ENCODE data around the gene PEX5L. TPM values are rescaled to one million over a fixed set of nuclear protein-coding genes. Genes with fewer than 3 reads are reported as not detected.

The PEX5L gene
- polyA plus RNA-seq, 6 donors from 2014 or later = 0.13 TPM; not detected in 5

DNA sequence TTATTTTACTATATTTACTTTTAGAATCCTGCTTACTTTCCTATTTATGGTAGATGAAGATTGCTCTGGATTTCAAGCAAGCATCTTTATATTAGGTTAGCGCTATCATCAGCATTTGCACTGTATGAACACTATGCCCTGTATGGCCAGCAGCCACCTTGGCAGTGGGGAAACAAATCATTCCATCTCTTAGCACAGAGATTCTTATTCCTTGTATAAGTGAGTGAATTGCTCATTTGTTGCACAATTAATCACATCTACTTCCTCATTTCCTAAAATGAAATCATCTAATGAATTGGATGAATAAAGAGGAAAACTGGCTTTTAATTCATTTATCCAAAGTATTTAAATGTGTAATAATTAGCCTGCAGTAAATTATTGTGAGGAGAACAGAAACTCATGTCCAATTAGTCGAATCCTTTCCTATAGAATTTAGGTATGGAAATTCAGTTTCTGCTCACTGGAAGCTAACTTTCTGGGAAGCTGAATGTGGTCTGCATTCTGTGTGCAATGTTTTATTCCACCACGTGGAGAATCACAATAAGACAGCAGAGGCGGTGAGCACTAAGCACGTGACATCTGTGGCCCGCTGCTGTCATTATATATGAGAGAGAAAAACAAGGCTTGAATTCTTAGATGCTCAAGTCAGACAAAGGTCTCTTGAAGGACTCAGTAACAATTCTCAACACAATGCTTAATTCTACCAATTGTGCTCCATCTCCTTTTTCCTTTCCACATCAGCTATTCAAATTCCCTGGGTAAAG is 93.4 kb downstream of the PEX5L start:
- peaks cover 32 to 46% (median 35%) of the 10 kb centered on the region in 3 donors for H3K27me3 Mint-ChIP-seq
- no peak overlapping the region for H3K27ac Mint-ChIP-seq
- no peak overlapping the region for H3K4me3 Mint-ChIP-seq
- peaks cover 0 to 4% (median 0%) of the 10 kb centered on the region in 7 donors for H3K9me3 Mint-ChIP-seq
- DNase-seq (no peak), ATAC-seq (ENCODE audit: low read depth in 2 of 2) (no peak)
- H3K36me3 Mint-ChIP-seq = no peaks in the 10 kb centered on the region
- H3K4me1 Mint-ChIP-seq = no peaks in the 10 kb centered on the region

GRCh38 chr3:179942553-179943075 is 94.1 kb downstream of the PEX5L start:
- H3K4me1 Mint-ChIP-seq = no peaks in the 10 kb centered on the region
- no peaks in the 10 kb centered on the region for H3K36me3 Mint-ChIP-seq
- H3K4me3 Mint-ChIP-seq = no peak overlapping the region
- ATAC-seq (ENCODE audit: low read depth in 2 of 2) (no peak), DNase-seq (no peak)
- peaks cover 0 to 4% (median 0%) of the 10 kb centered on the region in 7 donors for H3K9me3 Mint-ChIP-seq
- peaks cover 34 to 50% (median 39%) of the 10 kb centered on the region in 3 donors for H3K27me3 Mint-ChIP-seq
- H3K27ac Mint-ChIP-seq = no peak overlapping the region

GRCh38 chr3:179935710-179936109 is 101.0 kb downstream of the PEX5L start:
- Mint-ChIP-seq H3K27ac (no peak overlapping the region), H3K9me3 (peaks cover 0 to 6% (median 0%) of the 10 kb centered on the region in 7 donors), H3K36me3 (no peaks in the 10 kb centered on the region), H3K4me3 (no peak overlapping the region), H3K4me1 (no peaks in the 10 kb centered on the region), H3K27me3 (peaks cover 9 to 27% (median 15%) of the 10 kb centered on the region in 3 donors)
- DNase-seq (no peak), ATAC-seq (ENCODE audit: low read depth in 2 of 2) (no peak)

DNA sequence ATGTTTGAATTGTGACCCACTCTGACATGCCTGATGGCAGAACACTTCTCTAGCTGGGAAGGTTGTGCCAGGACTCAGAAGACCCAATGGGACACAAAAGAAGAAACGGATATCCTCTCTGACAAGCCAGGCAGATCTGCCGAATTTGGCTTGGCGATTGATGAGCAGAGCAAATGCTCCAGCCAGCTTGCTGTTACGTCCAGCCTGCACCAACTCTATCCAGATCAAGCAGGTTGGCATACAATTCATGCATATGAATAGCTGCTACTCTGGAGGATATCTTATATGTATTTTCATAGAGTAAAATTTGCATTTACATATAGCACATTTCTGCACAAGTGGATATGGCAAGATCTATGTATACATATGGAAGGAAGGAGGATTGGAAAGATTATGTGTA is 102.8 kb downstream of the PEX5L start:
- Mint-ChIP-seq H3K4me3 (no peak overlapping the region), H3K9me3 (peaks cover 0 to 6% (median 0%) of the 10 kb centered on the region in 7 donors), H3K27me3 (peaks cover 9 to 18% (median 15%) of the 10 kb centered on the region in 3 donors), H3K36me3 (no peaks in the 10 kb centered on the region), H3K4me1 (no peaks in the 10 kb centered on the region), H3K27ac (no peak overlapping the region)
- ATAC-seq (ENCODE audit: low read depth in 2 of 2) (no peak), DNase-seq (no peak)

DNA sequence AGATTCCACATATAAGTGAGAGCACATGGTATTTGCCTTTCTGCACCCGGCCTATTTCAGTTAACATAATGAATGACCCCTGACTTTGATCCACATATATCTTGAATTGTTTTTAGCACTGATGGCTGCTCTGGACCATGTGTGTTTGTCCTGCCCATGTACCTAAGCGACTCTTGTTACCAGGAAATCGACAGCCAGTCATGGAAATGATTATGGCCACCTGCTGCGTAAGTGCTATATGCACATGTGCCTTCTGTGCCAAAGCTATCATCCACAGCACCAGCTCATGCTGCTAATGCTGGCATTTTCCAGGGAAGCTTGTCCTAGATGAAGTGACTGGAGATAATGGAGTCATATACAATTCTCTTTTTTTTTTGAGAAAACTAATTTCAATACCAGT is 103.7 kb downstream of the PEX5L start:
- H3K27me3 Mint-ChIP-seq = peaks cover 9 to 15% (median 14%) of the 10 kb centered on the region in 3 donors
- no peak for DNase-seq
- no peaks in the 10 kb centered on the region for H3K36me3 Mint-ChIP-seq
- H3K9me3 Mint-ChIP-seq = peaks cover 0 to 6% (median 0%) of the 10 kb centered on the region in 7 donors
- no peak for ATAC-seq (ENCODE audit: low read depth in 2 of 2)
- no peak overlapping the region for H3K4me3 Mint-ChIP-seq
- no peak overlapping the region for H3K27ac Mint-ChIP-seq
- H3K4me1 Mint-ChIP-seq = no peaks in the 10 kb centered on the region

GRCh38 chr3:179932674-179933073 is 104.1 kb downstream of the PEX5L start:
- H3K4me3 Mint-ChIP-seq = no peak overlapping the region
- H3K4me1 Mint-ChIP-seq = no peaks in the 10 kb centered on the region
- H3K27me3 Mint-ChIP-seq = peaks cover 9 to 11% (median 10%) of the 10 kb centered on the region in 3 donors
- H3K9me3 Mint-ChIP-seq = peaks cover 0 to 6% (median 0%) of the 10 kb centered on the region in 7 donors
- H3K27ac Mint-ChIP-seq = no peak overlapping the region
- H3K36me3 Mint-ChIP-seq = no peaks in the 10 kb centered on the region
- DNase-seq (no peak), ATAC-seq (ENCODE audit: low read depth in 2 of 2) (no peak)

GRCh38 chr3:179929091-179929529 is 107.6 kb downstream of the PEX5L start:
- Mint-ChIP-seq H3K4me1 (no peaks in the 10 kb centered on the region), H3K9me3 (no peaks in the 10 kb centered on the region), H3K4me3 (no peak overlapping the region), H3K27me3 (peaks cover 17 to 32% (median 18%) of the 10 kb centered on the region in 3 donors), H3K27ac (no peak overlapping the region), H3K36me3 (no peaks in the 10 kb centered on the region)
- DNase-seq = peak; percentile 3
- no peak for ATAC-seq (ENCODE audit: low read depth in 2 of 2)

DNA sequence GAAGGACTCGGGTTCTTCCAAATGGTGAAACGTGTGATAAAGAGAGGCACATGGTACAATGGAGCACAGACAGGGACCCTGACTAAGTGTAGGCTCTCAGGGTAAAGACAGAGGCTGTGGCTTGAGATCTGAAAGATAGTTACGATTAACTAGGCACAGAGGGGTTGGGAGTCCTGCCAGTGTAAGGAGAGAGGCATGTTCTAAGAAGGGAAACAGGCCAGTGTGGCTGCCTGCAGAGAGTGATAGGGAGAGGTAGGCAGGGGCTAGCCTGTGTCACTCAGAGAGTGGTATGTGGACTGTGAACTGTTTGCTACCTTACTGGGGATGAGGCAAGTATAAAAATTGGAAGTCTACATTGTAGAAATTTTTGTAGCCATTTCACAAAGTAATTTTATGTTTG is 109.5 kb downstream of the PEX5L start:
- no peaks in the 10 kb centered on the region for H3K4me1 Mint-ChIP-seq

GRCh38 chr3:179921951-179922350 is 114.8 kb downstream of the PEX5L start:
- no peak for DNase-seq
- Mint-ChIP-seq H3K36me3 (no peaks in the 10 kb centered on the region), H3K27ac (no peak overlapping the region), H3K27me3 (peaks cover 15 to 37% (median 33%) of the 10 kb centered on the region in 3 donors), H3K4me3 (no peak overlapping the region), H3K4me1 (no peaks in the 10 kb centered on the region), H3K9me3 (no peaks in the 10 kb centered on the region)
- no peak for ATAC-seq (ENCODE audit: low read depth in 2 of 2)

More for the DNA sequence above, 109.5 kb downstream of the PEX5L start:
- Mint-ChIP-seq H3K27me3 (peaks cover 19 to 34% (median 24%) of the 10 kb centered on the region in 3 donors), H3K4me3 (no peak overlapping the region), H3K9me3 (no peaks in the 10 kb centered on the region), H3K36me3 (no peaks in the 10 kb centered on the region), H3K27ac (no peak overlapping the region)
- ATAC-seq (ENCODE audit: low read depth in 2 of 2) (no peak), DNase-seq (no peak)

DNA sequence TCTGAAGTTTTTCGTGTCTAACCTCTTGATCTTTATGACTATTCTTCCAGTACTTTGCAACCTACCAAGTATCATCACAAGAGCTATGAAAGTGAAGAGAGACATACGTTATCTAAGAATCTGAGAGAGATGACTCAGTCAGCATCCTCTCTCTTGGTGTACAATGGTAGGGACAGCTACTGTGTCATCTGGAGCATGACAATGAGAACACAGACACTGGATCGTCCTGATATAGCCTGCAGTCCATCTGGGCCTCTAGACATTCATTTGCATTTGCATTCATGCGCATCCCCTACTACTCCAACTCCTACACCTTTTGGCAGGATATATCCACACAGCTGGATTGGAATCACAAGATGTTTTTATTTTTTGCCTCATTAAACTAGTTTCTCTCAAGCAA is 115.2 kb downstream of the PEX5L start:
- H3K9me3 Mint-ChIP-seq = no peaks in the 10 kb centered on the region
- DNase-seq = no peak
- ATAC-seq (ENCODE audit: low read depth in 2 of 2) = no peak
- no peak overlapping the region for H3K4me3 Mint-ChIP-seq
- H3K4me1 Mint-ChIP-seq = no peaks in the 10 kb centered on the region
- H3K27ac Mint-ChIP-seq = no peak overlapping the region
- H3K27me3 Mint-ChIP-seq = peaks cover 14 to 35% (median 31%) of the 10 kb centered on the region in 3 donors
- no peaks in the 10 kb centered on the region for H3K36me3 Mint-ChIP-seq

DNA sequence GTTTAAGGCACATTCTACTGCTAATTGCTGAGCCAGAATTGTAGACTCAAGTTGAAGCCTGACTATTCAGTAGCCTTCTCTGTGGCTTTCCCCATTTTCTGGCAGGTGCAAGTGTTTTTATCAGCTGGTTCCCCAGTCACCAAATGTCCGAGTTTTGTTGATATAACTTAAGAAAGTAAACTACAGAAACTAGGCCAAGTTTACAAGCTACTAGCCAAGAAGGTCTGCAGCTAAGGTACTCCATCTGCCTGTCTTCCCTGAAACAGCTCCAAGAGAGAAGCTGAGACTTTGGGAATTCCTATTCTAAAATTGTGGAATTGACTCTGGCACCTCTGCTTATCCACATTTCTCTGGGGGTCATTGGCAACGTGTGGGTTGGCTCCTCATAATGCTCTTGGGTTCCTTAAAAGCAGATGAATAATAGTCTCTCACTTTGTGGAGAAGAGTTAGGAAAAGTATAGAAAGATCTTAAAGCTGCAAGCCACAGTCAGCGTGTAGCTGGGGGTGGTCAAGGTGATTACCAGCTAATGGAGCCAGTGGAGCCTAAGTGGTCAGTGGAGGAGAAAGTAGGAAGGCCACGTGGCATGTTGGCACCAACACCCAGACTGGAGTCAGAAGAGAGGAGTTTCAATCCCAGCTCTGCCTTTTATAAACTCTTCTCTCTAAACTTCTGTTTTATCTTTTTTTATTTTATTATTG is 128.8 kb downstream of the PEX5L start:
- Mint-ChIP-seq H3K9me3 (peaks cover 0 to 5% (median 2%) of the 10 kb centered on the region in 7 donors), H3K27ac (no peak overlapping the region), H3K36me3 (no peaks in the 10 kb centered on the region), H3K4me1 (no peaks in the 10 kb centered on the region), H3K4me3 (no peak overlapping the region), H3K27me3 (peaks cover 0 to 12% (median 8%) of the 10 kb centered on the region in 3 donors)
- DNase-seq = no peak
- ATAC-seq (ENCODE audit: low read depth in 2 of 2) = no peak

DNA sequence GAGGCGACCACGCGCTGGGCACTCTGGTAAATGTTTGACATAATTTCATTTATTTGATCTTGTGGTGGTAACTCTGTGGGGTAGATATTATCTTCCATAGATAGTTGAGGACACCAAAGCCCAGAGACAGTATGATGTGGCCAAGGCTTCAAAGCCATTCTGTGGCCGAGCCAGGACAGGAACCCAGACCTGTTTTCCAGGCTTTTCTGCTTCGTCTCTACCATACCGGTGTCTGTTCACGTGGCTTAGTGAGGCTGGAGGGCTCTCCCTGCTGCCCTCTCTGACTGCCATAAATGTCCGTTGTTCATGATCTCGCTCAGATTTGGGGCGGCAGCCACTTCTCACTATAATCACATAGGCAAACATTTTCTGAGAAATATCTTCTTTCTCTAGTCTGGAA is 134.7 kb downstream of the PEX5L start:
- H3K9me3 Mint-ChIP-seq = peaks cover 0 to 2% (median 0%) of the 10 kb centered on the region in 7 donors
- peaks cover 0 to 14% (median 12%) of the 10 kb centered on the region in 3 donors for H3K27me3 Mint-ChIP-seq
- no peak overlapping the region for H3K27ac Mint-ChIP-seq
- no peak overlapping the region for H3K4me3 Mint-ChIP-seq
- no peak for ATAC-seq (ENCODE audit: low read depth in 2 of 2)
- H3K4me1 Mint-ChIP-seq = no peaks in the 10 kb centered on the region
- DNase-seq = no peak
- no peaks in the 10 kb centered on the region for H3K36me3 Mint-ChIP-seq

GRCh38 chr3:179898024-179898423 is 138.7 kb downstream of the PEX5L start:
- ATAC-seq (ENCODE audit: low read depth in 2 of 2) = peak in 1 of 2 donors; percentile 38
- H3K4me3 Mint-ChIP-seq = peak overlapping the region in 1 of 8 donors; percentile 15

More at GRCh38 chr3:179898024-179898423, 138.7 kb downstream of the PEX5L start:
- peaks cover 0 to 6% (median 5%) of the 10 kb centered on the region in 3 donors for H3K27me3 Mint-ChIP-seq
- H3K36me3 Mint-ChIP-seq = no peaks in the 10 kb centered on the region
- H3K27ac Mint-ChIP-seq = no peak overlapping the region
- no peak for DNase-seq
- no peaks in the 10 kb centered on the region for H3K9me3 Mint-ChIP-seq
- H3K4me1 Mint-ChIP-seq = no peaks in the 10 kb centered on the region
